HG03575 (cell line): ENCODE data around the gene METRNL.

Experiments
- ATAC-seq: cut with Tn5 transposase; IDR thresholded peaks from one replicate; pipeline ENCODE4 v1.9.1; 2021; ENCODE audit not compliant: unreplicated experiment, insufficient number of reproducible peaks, low FRiP score; ENCODE audit errors: extremely low read depth

METRNL gene

DNA sequence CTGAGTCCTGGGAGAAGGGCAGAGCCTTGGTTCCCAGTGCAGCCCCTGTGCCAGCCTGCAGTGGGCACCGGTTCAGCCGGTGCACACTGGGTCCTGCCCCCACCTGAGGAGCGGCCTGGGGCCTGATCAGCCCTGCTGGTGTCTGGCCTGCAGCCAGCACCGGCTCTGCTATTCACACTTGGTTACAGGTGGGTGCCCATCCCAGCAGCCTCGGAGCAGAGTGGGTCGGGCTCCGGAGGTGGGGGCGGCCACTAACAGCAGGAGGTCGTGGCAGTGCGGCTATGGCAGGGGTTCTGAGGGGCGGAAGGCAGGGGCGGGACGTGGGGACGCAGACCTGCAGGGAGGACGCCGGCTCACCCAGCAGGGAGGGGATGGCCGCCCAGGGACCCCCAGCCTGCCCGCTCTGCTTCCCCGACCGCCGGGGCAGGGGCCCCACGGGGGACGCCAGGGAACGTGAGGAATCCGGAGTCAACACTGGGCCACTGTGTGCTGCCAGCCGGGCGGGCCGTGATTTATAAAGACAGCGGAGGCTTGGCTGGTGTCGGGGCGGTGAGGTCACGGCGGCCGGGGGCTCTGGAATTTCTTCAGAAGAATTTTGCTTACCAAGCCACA is 20.3 kb downstream of the METRNL start:
- ATAC-seq = no peak

GRCh38 chr17:83100220-83100852 is 20.9 kb downstream of the METRNL start:
- no peak for ATAC-seq

- ATAC-seq = no peak
Observed at GRCh38 chr17:83100853-83101391, 21.5 kb downstream of the METRNL start.

DNA sequence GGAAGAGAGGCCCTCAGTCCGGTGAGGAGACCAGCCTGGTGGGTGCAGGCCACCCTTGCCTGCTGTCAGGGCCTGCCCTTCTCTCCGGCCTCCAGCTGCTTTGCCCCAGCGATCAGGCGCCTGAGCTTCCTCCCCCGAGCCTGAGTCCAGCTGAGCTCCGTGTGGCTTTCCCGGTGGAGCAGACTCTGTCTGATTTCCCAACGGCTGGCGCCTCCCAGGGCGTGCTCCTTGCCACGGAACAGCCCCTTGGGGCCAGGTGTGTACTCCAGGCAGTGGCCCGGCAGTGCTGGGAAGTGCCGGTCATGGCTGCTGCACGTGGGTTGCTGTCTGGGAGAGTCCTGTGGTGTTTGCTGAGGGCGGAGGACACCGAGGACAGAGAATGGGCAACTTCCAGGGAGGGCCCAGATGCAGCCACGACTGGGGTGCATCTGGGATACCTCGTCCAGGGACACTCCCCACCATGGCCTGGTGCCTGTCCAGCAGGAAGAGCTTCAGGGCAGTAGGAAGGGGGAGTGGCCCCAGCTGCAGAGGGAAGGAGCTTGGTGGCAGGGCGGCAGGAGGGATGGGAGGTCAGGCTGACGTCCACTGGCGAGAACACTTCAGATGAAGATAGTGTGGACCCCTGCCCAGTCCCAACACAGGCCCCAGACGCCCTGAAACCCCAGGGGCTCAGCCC is 22.5 kb downstream of the METRNL start:
- ATAC-seq = no peak

GRCh38 chr17:83103200-83103942 is 24.0 kb downstream of the METRNL start:
- ATAC-seq = no peak

- ATAC-seq = no peak
Observed at GRCh38 chr17:83103943-83104311, 24.5 kb downstream of the METRNL start.

- ATAC-seq = no peak
Observed at GRCh38 chr17:83104577-83105505, 25.4 kb downstream of the METRNL start.

DNA sequence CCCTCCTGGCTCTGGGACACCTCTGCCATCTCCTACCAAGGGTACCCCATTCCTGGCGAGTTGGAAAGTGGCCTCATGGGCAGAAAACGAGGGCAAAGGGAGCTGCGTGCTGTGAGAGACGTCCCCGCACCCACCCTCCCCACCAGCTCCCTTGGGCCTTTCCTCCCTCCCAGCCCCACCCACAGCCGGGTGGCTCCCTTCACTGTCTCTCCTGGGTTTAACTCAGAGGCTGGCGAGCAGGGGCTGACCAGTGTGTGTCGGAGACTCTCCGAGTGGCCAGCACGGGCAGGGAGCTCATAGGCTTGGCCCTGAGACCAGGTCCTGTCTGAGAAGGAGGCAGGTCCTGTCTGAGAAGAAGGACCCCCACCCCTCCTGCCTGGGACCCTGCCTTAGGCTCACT is 26.1 kb downstream of the METRNL start:
- ATAC-seq = no peak

DNA sequence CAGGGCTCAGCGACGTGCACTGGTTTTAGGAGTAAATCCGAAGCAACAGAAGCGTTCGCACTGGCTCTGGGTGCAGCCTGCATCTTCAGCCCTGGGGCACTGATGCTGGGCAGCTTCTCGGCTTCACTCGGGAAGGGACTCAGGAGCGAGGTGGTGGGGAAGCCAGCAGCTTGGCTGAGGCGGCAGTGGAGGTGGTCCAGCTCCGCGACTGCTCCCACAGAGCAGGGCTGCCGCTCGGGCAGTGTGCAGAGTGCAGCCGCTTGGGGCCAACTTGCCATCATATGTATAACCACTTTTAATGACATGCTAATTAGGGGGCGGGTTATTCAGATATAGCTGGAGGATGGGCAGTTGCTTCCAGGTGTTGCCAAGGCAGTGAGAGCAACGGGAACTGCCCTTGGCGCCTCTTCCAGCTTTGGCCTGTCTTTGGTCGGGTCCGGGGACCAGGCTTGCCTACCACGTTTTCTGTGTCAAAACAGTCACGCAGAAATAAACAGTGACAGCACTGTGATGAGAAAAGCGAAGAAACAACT is 26.7 kb downstream of the METRNL start:
- ATAC-seq = no peak

- no peak for ATAC-seq
Observed at GRCh38 chr17:83106913-83107655, 27.7 kb downstream of the METRNL start.

GRCh38 chr17:83107656-83108048 is 28.2 kb downstream of the METRNL start:
- ATAC-seq = no peak

DNA sequence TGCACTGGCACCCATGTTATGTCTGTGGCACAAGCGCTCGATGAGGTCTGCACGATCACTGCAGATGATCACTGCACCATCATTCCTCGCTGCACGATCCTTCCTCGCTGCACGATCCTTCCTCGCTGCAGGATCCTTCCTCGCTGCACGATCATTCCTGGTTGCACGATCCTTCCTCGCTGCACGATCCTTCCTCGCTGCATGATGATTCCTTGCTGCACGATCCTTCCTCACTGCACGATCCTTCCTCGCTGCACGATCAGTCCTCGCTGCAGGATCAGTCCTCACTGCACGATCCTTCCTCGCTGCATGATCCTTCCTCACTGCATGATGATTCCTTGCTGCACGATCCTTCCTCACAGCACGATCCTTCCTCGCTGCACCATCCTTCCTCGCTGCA is 29.3 kb downstream of the METRNL start:
- ATAC-seq = no peak

GRCh38 chr17:83109386-83109785 is 30.0 kb downstream of the METRNL start:
- no peak for ATAC-seq

- no peak for ATAC-seq
Observed at GRCh38 chr17:83109793-83110645, 30.6 kb downstream of the METRNL start.

- no peak for ATAC-seq
Observed at GRCh38 chr17:83110735-83111134, 31.3 kb downstream of the METRNL start.

DNA sequence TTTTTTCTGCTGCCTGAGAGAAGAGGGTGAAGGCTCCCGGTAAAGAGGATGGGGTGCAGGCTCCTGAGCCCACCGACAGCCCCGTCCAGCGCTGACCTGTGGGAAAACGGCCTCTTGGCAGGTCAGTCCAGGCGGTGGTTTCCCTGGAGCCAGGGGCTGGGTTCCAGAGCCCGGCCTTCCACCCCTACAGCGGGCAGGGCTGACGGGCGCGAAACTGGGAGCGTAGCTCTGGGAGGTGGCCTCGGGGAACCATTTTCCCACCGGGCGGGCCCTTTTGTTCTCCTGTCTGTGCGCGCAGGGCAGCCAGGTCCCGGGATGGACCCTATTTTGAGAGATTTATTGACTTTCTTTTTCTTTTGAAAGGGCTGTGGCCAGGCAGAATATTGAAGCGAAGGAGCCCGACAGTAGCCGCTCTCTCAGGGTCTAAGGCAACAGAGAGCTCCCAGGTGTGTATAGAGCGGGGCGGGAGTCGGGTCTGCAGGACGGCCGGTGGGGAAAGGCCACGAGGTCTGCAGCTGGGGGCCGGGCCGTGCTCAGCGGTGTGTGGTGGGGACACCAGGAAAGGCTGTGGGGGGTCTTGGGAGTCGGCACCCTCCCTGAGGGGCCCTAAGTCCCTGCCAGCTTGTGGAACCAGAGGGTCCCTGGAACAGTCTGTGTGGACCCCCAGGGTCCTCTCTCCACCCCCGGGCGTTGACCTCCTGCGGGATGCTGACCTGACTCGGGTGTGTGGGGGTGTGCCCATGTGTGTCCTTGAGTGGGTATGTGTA is 32.3 kb downstream of the METRNL start:
- ATAC-seq = no peak
